ENCODE data around the gene GRXCR1. TPM values are rescaled to one million over a fixed set of nuclear protein-coding genes. Genes with fewer than 3 reads are reported as not detected.

Gene GRXCR1
- total and polyA plus RNA-seq, 7 donors = not detected

DNA sequence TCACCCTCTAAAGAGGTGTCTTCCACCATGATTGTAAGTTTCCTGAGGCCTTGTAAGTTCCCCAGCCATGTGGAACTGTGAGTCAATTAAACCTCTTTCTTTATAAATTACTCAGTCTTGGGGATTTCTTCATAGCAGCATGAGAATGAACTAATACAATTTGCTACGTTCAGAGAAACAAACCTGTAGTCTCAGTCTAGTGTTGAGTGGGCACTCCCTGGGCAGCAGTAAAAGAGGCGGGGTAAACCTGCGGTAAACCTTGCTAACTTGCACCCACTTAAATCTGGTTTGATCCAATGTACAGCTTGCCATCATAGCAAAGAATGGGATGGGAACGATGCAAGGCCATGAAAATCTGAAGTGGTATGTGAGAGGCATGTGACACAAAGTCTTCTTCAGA is 22.4 kb downstream of the GRXCR1 start:
- Histone ChIP-seq H3K27ac (no peak overlapping the region), H3K27me3 (ENCODE audit: insufficient read depth in 3 of 3, low read length in 2 of 3) (no peaks in the 10 kb centered on the region), H3K9me3 (no peaks in the 10 kb centered on the region), H3K4me3 (no peak overlapping the region), H3K36me3 (ENCODE audit: insufficient read depth in 1 of 2, low read depth in 1 of 2) (no peaks in the 10 kb centered on the region), H3K4me1 (no peaks in the 10 kb centered on the region)
- TF ChIP-seq, protein P1, sequence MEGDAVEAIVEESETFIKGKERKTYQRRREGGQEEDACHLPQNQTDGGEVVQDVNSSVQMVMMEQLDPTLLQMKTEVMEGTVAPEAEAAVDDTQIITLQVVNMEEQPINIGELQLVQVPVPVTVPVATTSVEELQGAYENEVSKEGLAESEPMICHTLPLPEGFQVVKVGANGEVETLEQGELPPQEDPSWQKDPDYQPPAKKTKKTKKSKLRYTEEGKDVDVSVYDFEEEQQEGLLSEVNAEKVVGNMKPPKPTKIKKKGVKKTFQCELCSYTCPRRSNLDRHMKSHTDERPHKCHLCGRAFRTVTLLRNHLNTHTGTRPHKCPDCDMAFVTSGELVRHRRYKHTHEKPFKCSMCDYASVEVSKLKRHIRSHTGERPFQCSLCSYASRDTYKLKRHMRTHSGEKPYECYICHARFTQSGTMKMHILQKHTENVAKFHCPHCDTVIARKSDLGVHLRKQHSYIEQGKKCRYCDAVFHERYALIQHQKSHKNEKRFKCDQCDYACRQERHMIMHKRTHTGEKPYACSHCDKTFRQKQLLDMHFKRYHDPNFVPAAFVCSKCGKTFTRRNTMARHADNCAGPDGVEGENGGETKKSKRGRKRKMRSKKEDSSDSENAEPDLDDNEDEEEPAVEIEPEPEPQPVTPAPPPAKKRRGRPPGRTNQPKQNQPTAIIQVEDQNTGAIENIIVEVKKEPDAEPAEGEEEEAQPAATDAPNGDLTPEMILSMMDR (IDR thresholded peaks at IDR 0.05) = no peak
- no peak for DNase-seq
- intact Hi-C loops (cut with DNase I) = no loop called here
- ATAC-seq = no peak
- 81 to 87% (median 84%) methylated on average over 4 of the region's 4 CpGs for WGBS, 3 donors

DNA sequence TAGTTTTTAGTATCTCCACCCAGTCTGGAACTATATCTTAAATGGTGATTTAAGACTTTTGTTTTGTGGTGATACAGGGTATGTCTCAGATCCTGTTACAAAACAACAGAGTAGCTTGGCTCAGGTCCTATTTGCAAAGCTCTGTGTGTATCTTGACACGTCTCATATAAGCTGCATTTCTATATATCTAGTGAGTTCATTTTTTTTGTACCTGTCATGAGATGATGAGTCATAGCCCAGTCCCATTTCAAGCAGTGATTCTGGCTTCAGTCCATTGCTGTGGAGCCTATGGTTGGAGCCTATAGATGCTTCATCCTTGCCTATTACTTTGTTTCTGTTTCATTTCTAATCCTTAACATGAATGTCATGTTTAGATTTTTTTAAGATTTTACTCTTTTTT is 23.0 kb downstream of the GRXCR1 start:
- no peak overlapping the region for H3K27ac ChIP-seq
- TF ChIP-seq, protein P1 (IDR thresholded peaks at IDR 0.05) = no peak
- H3K4me3 ChIP-seq = no peak overlapping the region
- H3K27me3 ChIP-seq (ENCODE audit: insufficient read depth in 3 of 3, low read length in 2 of 3) = no peaks in the 10 kb centered on the region
- no peak for ATAC-seq
- no peaks in the 10 kb centered on the region for H3K36me3 ChIP-seq (ENCODE audit: insufficient read depth in 1 of 2, low read depth in 1 of 2)
- 41 to 47% (median 45%) methylated on average over 1 of the region's 1 CpG for WGBS, 3 donors
- no peak for DNase-seq
- H3K4me1 ChIP-seq = no peaks in the 10 kb centered on the region
- H3K9me3 ChIP-seq = no peaks in the 10 kb centered on the region
- intact Hi-C loops (cut with DNase I) = no loop called here

DNA sequence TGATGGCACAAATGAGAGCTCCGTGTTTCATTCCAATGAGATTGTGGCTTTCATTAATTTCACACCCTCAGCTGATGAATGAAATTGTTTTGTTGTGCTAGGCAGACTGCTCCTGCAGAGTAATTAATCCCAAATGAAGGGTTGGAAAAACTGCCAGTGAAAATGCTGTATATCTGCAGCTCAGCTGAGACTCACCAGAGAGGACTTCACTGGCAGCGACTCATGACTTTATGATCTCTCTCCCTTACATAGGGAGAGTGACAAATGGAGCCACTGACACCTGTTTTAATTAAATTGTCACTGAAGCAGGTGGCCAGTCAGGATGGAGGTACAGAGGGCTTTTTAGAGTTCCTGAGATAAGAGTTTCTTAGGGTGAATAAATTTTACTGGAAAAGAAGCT is 24.8 kb downstream of the GRXCR1 start:
- TF ChIP-seq, protein P1 (IDR thresholded peaks at IDR 0.05) = no peak
- Histone ChIP-seq H3K27ac (no peak overlapping the region), H3K4me3 (no peak overlapping the region), H3K27me3 (ENCODE audit: insufficient read depth in 3 of 3, low read length in 2 of 3) (no peaks in the 10 kb centered on the region), H3K36me3 (ENCODE audit: insufficient read depth in 1 of 2, low read depth in 1 of 2) (no peaks in the 10 kb centered on the region), H3K9me3 (no peaks in the 10 kb centered on the region), H3K4me1 (no peaks in the 10 kb centered on the region)
- DNase-seq = no peak
- WGBS, 3 donors = 70 to 75% (median 72%) methylated on average over 2 of the region's 2 CpGs
- intact Hi-C loops (cut with DNase I) = no loop called here
- no peak for ATAC-seq

DNA sequence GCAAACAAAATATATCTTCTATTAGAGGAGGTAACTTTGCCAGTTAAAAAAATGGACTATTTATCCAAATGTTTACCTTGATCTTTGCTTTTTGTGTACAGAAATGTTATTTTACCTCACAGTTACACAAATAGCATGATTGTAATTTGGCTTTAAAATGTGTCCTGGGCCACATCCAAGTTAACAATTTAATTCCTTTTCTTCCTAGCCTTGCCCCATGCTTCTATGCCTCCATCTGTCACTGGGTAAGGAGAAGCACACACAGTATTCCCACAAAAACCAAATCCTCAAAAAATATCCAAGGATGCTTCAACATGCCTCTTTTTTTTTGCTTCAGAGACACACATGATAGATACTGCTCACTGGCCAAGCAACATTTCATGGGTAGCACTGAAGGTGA is 30.9 kb downstream of the GRXCR1 start:
- intact Hi-C loops (cut with DNase I) = no loop called here
- ATAC-seq (no peak), DNase-seq (no peak)
- Histone ChIP-seq H3K4me1 (no peaks in the 10 kb centered on the region), H3K27me3 (ENCODE audit: insufficient read depth in 3 of 3, low read length in 2 of 3) (no peaks in the 10 kb centered on the region), H3K27ac (no peak overlapping the region), H3K9me3 (no peaks in the 10 kb centered on the region), H3K4me3 (no peak overlapping the region), H3K36me3 (ENCODE audit: insufficient read depth in 1 of 2, low read depth in 1 of 2) (no peaks in the 10 kb centered on the region)
- TF ChIP-seq, protein P1 (IDR thresholded peaks at IDR 0.05) = no peak

DNA sequence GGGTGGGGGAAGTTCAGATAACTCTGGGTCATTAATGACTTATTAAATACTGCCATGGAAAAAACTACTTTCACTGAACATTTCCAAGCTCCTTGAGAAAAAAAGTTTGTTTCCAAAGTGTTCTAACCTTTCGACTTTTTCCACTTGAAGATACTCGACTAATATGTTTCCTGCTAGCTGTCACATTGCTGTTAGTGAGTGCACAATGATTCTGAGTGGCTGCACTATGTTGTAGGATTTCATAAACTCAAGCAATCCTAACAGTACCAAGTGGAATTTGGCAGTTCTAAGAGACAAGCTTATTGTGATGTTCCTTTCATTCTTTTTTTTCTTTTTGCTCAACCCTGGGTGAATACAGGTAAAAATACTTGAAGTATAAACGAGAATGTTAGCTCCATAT is 33.4 kb downstream of the GRXCR1 start:
- 57 to 65% (median 64%) methylated on average over 3 of the region's 3 CpGs for whole genome bisulfite sequencing, 3 donors
- ATAC-seq = no peak
- no peak overlapping the region for H3K27ac ChIP-seq
- no peaks in the 10 kb centered on the region for H3K36me3 ChIP-seq (ENCODE audit: insufficient read depth in 1 of 2, low read depth in 1 of 2)
- DNase-seq = no peak
- H3K4me3 ChIP-seq = no peak overlapping the region
- H3K9me3 ChIP-seq = no peaks in the 10 kb centered on the region
- no peaks in the 10 kb centered on the region for H3K4me1 ChIP-seq
- intact Hi-C loops (cut with DNase I) = no loop called here
- H3K27me3 ChIP-seq (ENCODE audit: insufficient read depth in 3 of 3, low read length in 2 of 3) = no peaks in the 10 kb centered on the region
- TF ChIP-seq, protein P1 (IDR thresholded peaks at IDR 0.05) = no peak

All from psoas muscle (tissue), 8 donors.